WTC11 (cell line): Measurements from ENCODE around the gene PLPPR1. TPM values are rescaled to one million over a fixed set of nuclear protein-coding genes. Genes with fewer than 3 reads are reported as not detected.

Experiments
- ATAC-seq: fragments of 200-7000 bp; cut with Tn5 transposase; 2 replicates; pipeline ENCODE4 v1.10.0; 2021; ENCODE audit warnings: mild to moderate bottlenecking, moderate library complexity
- CTCF ChIA-PET: fragments of 300-600 bp; sonication (Branson Sonifier 250); formaldehyde crosslinking; loops from one replicate; lab custom pipeline; 2021; ENCODE audit warnings: antibody characterized with exemption; lab: Charles Lee
- POLR2A ChIA-PET: fragments of 350-600 bp; sonication (Branson Sonifier 250); formaldehyde crosslinking; loops from one replicate; lab custom pipeline; 2021; ENCODE audit warnings: antibody characterized with exemption; lab: Charles Lee
- DNase-seq: peaks from one replicate; pipeline ENCODE4 v3.0.0; 2021; ENCODE audit warnings: low spot score
- H3K27ac Mint-ChIP-seq: 2 replicates; pipeline ENCODE4 v1.8.0; 2021; ENCODE audit warnings: mixed read lengths
- H3K27me3 Mint-ChIP-seq: 2 replicates; pipeline ENCODE4 v1.8.0; 2021; ENCODE audit warnings: low read depth, mild to moderate bottlenecking, moderate library complexity, mixed read lengths
- H3K36me3 Mint-ChIP-seq: 2 replicates; pipeline ENCODE4 v1.8.0; 2021; ENCODE audit warnings: mixed read lengths
- H3K4me1 Mint-ChIP-seq: 2 replicates; pipeline ENCODE4 v1.8.0; 2022; ENCODE audit warnings: mixed read lengths
- H3K4me3 Mint-ChIP-seq: 2 replicates; pipeline ENCODE4 v1.8.0; 2021; ENCODE audit warnings: mild to moderate bottlenecking, moderate library complexity, mixed read lengths
- H3K9me3 Mint-ChIP-seq: 2 replicates; pipeline ENCODE4 v1.8.0; 2021; ENCODE audit warnings: mixed read lengths
- ATF1 ChIP-seq: sonication (generic); formaldehyde crosslinking; IDR thresholded peaks from 2 replicates; pipeline ENCODE4 v1.8.1; 2023; ENCODE audit warnings: mild to moderate bottlenecking, moderate library complexity, missing genetic modification reagents
- CDX4 ChIP-seq: fragments of 250-450 bp; sonication (Bioruptor Pico); IDR thresholded peaks from 2 replicates; pipeline ENCODE4 v1.9.0; 2021; ENCODE audit warnings: moderate library complexity, mild to moderate bottlenecking, inconsistent platforms, borderline replicate concordance
- CREB1 ChIP-seq: sonication (generic); formaldehyde crosslinking; IDR thresholded peaks from 2 replicates; pipeline ENCODE4 v1.8.0; 2023; ENCODE audit warnings: mild to moderate bottlenecking, missing genetic modification reagents
- E2F1 ChIP-seq: sonication (generic); formaldehyde crosslinking; IDR thresholded peaks from 2 replicates; pipeline ENCODE4 v1.8.0; 2022; ENCODE audit warnings: mild to moderate bottlenecking, missing genetic modification reagents
- E2F5 ChIP-seq: sonication (generic); formaldehyde crosslinking; IDR thresholded peaks from 2 replicates; pipeline ENCODE4 v1.8.1; 2022; ENCODE audit warnings: mild to moderate bottlenecking, moderate library complexity, missing genetic modification reagents
- FOXP1 ChIP-seq: sonication (generic); formaldehyde crosslinking; IDR thresholded peaks from 2 replicates; pipeline ENCODE4 v1.8.0; 2022; ENCODE audit warnings: missing genetic modification reagents, mild to moderate bottlenecking, moderate library complexity, borderline replicate concordance
- MYBL2 ChIP-seq: sonication (generic); formaldehyde crosslinking; IDR thresholded peaks from 2 replicates; pipeline ENCODE4 v1.8.1; 2023; ENCODE audit warnings: mild to moderate bottlenecking, moderate library complexity, missing genetic modification reagents
- NR2C2 ChIP-seq: sonication (generic); formaldehyde crosslinking; IDR thresholded peaks from 2 replicates; pipeline ENCODE4 v1.8.0; 2022; ENCODE audit warnings: mild to moderate bottlenecking, missing genetic modification reagents
- PRDM15 ChIP-seq: sonication (generic); formaldehyde crosslinking; IDR thresholded peaks from 2 replicates; pipeline ENCODE4 v1.8.0; 2022; ENCODE audit warnings: missing genetic modification reagents
- SP1 ChIP-seq: sonication (generic); formaldehyde crosslinking; conservative IDR thresholded peaks from 2 replicates; pipeline ENCODE4 v1.8.1; 2022; ENCODE audit warnings: missing genetic modification reagents
- ZNF232 ChIP-seq: sonication (generic); formaldehyde crosslinking; IDR thresholded peaks from 2 replicates; pipeline ENCODE4 v1.8.0; 2022; ENCODE audit warnings: mild to moderate bottlenecking, missing genetic modification reagents
- ZNF396 ChIP-seq: fragments of 250-450 bp; sonication (Bioruptor Pico); IDR thresholded peaks from 2 replicates; pipeline ENCODE4 v1.8.0; 2021; ENCODE audit warnings: mild to moderate bottlenecking, moderate library complexity, borderline replicate concordance
- ZNF512 ChIP-seq: sonication (generic); formaldehyde crosslinking; IDR thresholded peaks from 2 replicates; pipeline ENCODE4 v1.8.1; 2022; ENCODE audit warnings: missing genetic modification reagents, borderline replicate concordance
- ZNF532 ChIP-seq: fragments of 250-450 bp; sonication (Bioruptor Pico); IDR thresholded peaks from 2 replicates; pipeline ENCODE4 v1.9.0; 2021; ENCODE audit warnings: mild to moderate bottlenecking, borderline replicate concordance
- total RNA-seq: library from RNA; stranded (reverse); gene quantifications from 3 replicates; pipeline ENCODE4 v1.2.3, GENCODE V29; 2021

PLPPR1 gene
- total RNA-seq, 1 experiment from 2014 or later, result 1.5 TPM

- ChIA-PET CTCF (interaction anchor here (1.6 to 2.6 kb wide), 3 partner anchors 43 to 427 kb away, joined by 4 to 20 read pairs (median 6); no protein-coding TSS in a partner anchor), POLR2A (interaction anchor here (1.2 to 1.3 kb wide), 2 partner anchors 85 to 89 kb away, joined by 3 read pairs; no protein-coding TSS in a partner anchor)
- DNase-seq (peak; percentile 28), ATAC-seq (peak; percentile 9)
- Mint-ChIP-seq H3K27me3 (peaks cover 72% of the 10 kb centered on the region), H3K9me3 (no peaks in the 10 kb centered on the region), H3K4me3 (peak overlapping the region; percentile 88), H3K27ac (no peak overlapping the region), H3K4me1 (peaks cover 24% of the 10 kb centered on the region), H3K36me3 (no peaks in the 10 kb centered on the region)
- TF ChIP-seq FOXP1 (CRISPR knock-in tag), result 0 out of 2 replicates have a peak, but pooled peaks have one; percentile 7
- 0 out of 2 replicates have a peak, but pooled peaks have one; percentile 15 for TF ChIP-seq SP1 (CRISPR knock-in tag)
- peak; percentile 62; the same call in 1 of the 2 replicates for TF ChIP-seq PRDM15
- no peak for TF ChIP-seq MYBL2 (CRISPR knock-in tag)
These were observed 973 bp downstream of the PLPPR1 start for GRCh38 chr9:101029315-101030085.

GRCh38 chr9:101030086-101030391 lies 1.5 kb downstream of the PLPPR1 start:
- no peaks in the 10 kb centered on the region for H3K9me3 Mint-ChIP-seq
- ATAC-seq, result no peak
- no peak for TF ChIP-seq SP1 (CRISPR knock-in tag)
- TF ChIP-seq ZNF396, result no peak
- no peak for TF ChIP-seq ATF1 (CRISPR knock-in tag)
- no peak for TF ChIP-seq NR2C2 (CRISPR knock-in tag)
- TF ChIP-seq CREB1 (CRISPR knock-in tag), result no peak
- no peak for TF ChIP-seq ZNF232 (CRISPR knock-in tag)
- TF ChIP-seq ZNF532 (CRISPR knock-in tag), result no peak
- H3K27me3 Mint-ChIP-seq, result peaks cover 72% of the 10 kb centered on the region
- POLR2A ChIA-PET, result no interaction called here
- no peaks in the 10 kb centered on the region for H3K36me3 Mint-ChIP-seq
- peaks cover 24% of the 10 kb centered on the region for H3K4me1 Mint-ChIP-seq
- H3K27ac Mint-ChIP-seq, result no peak overlapping the region
- CTCF ChIA-PET, result interaction anchor here (2.6 kb wide), 1 partner anchor 89 kb away, joined by 20 read pairs; no protein-coding TSS in a partner anchor
- DNase-seq, result no peak
- peak overlapping the region; percentile 88 for H3K4me3 Mint-ChIP-seq

- Mint-ChIP-seq H3K36me3 (no peaks in the 10 kb centered on the region), H3K27me3 (peaks cover 57% of the 10 kb centered on the region), H3K9me3 (no peaks in the 10 kb centered on the region), H3K27ac (no peak overlapping the region), H3K4me3 (no peak overlapping the region), H3K4me1 (peaks cover 21% of the 10 kb centered on the region)
- DNase-seq (no peak), ATAC-seq (no peak)
- CTCF ChIA-PET, result interaction anchor here (0.5 to 1.7 kb wide), 2 partner anchors 76 to 87 kb away, joined by 3 to 4 read pairs; no protein-coding TSS in a partner anchor
- POLR2A ChIA-PET, result no interaction called here
- TF ChIP-seq E2F1 (CRISPR knock-in tag) (no peak), E2F5 (CRISPR knock-in tag) (no peak), CDX4 (CRISPR knock-in tag) (no peak), ATF1 (CRISPR knock-in tag) (no peak), ZNF512 (CRISPR knock-in tag) (no peak)
These were observed 3.9 kb downstream of the PLPPR1 start for GRCh38 chr9:101032426-101032825.
